ENCODE measurements around the gene SYCP2L.

Gene SYCP2L

GRCh38 chr6:11016452-11016851, 129.6 kb downstream of the SYCP2L start:
- no peak for TF ChIP-seq CTCF (IDR thresholded peaks at IDR 0.05; ENCODE audit: low read depth, low read length)
- H3K4me3 ChIP-seq (ENCODE audit: low read depth, low read length), result no peak overlapping the region

GRCh38 chr6:11017090-11017489, 130.2 kb downstream of the SYCP2L start:
- TF ChIP-seq CTCF (IDR thresholded peaks at IDR 0.05; ENCODE audit: low read depth, low read length), result no peak
- H3K4me3 ChIP-seq (ENCODE audit: low read depth, low read length), result no peak overlapping the region

- no peak overlapping the region for H3K4me3 ChIP-seq (ENCODE audit: low read depth, low read length)
- TF ChIP-seq CTCF (IDR thresholded peaks at IDR 0.05; ENCODE audit: low read depth, low read length), result no peak
These were observed 131.4 kb downstream of the SYCP2L start for GRCh38 chr6:11018225-11018624.

GRCh38 chr6:11021003-11021402, 134.2 kb downstream of the SYCP2L start:
- no peak overlapping the region for H3K4me3 ChIP-seq (ENCODE audit: low read depth, low read length)
- no peak for TF ChIP-seq CTCF (IDR thresholded peaks at IDR 0.05; ENCODE audit: low read depth, low read length)

GRCh38 chr6:11021714-11022113, 134.9 kb downstream of the SYCP2L start:
- H3K4me3 ChIP-seq (ENCODE audit: low read depth, low read length), result no peak overlapping the region
- TF ChIP-seq CTCF (IDR thresholded peaks at IDR 0.05; ENCODE audit: low read depth, low read length), result no peak

GRCh38 chr6:11023032-11023431, 136.2 kb downstream of the SYCP2L start:
- H3K4me3 ChIP-seq (ENCODE audit: low read depth, low read length), result no peak overlapping the region

More at GRCh38 chr6:11023032-11023431, 136.2 kb downstream of the SYCP2L start:
- TF ChIP-seq CTCF (IDR thresholded peaks at IDR 0.05; ENCODE audit: low read depth, low read length), result no peak
